Lower leg skin (tissue), 4 donors: ENCODE data around the gene RAPGEF1. TPM values are rescaled to one million over a fixed set of nuclear protein-coding genes. Genes with fewer than 3 reads are reported as not detected.
A peak's percentile ranks its signal among the peaks of the same experiment; 100 is the strongest.

ENCODE experiments used
- DNase-seq, 2 donors: peaks; one replicate each; pipeline ENCODE4 v3.0.0-alpha.2; 2019; ENCODE audit warnings: low spot score in 2 of 2
- H3K4me3 ChIP-seq: fragments of 200-600 bp; sonication (generic); 2 replicates; pipeline ENCODE4 v1.5.1; 2017; ENCODE audit warnings: mild to moderate bottlenecking, low read depth; ENCODE audit not compliant: poor library complexity, severe bottlenecking
- POLR2A ChIP-seq, 2 donors: fragments of 450-650 bp; IDR thresholded peaks; one replicate each; pipeline ENCODE4 v1.6.1; 2016 to 2017; ENCODE audit warnings: antibody characterized with exemption in 2 of 2, mild to moderate bottlenecking in 1 of 2, moderate library complexity in 1 of 2
- WGBS, 2 donors: methylation state at CpG; one replicate each; pipeline ENCODE4 v1.1.5; 2018; 5-methylcytosine and 5-hydroxymethylcytosine counted together
- intact Hi-C: fragments of 100-400 bp; cut with DNase I; formaldehyde crosslinking; loops from one replicate; pipeline ENCODE4 v1.15.0; 2023; ENCODE audit warnings: low total_unique reads
- total RNA-seq, 4 donors: library from RNA; depleted of rRNA; stranded (reverse); fragments of >200 nt; gene quantifications; one replicate each; pipeline ENCODE4 v1.1.0, GENCODE V29; 2016
- TF ChIP-seq, protein P1 (sequence below), 3 donors: fragments of 450-650 bp; IDR thresholded peaks; one replicate each; pipeline ENCODE4 v1.5.1; 2016; ENCODE audit warnings: antibody characterized with exemption in 3 of 3, mild to moderate bottlenecking in 3 of 3, moderate library complexity in 2 of 3

RAPGEF1 gene
- total RNA-seq, 4 donors from 2014 or later: 18.0 to 70.8 (median 43.5) TPM

DNA sequence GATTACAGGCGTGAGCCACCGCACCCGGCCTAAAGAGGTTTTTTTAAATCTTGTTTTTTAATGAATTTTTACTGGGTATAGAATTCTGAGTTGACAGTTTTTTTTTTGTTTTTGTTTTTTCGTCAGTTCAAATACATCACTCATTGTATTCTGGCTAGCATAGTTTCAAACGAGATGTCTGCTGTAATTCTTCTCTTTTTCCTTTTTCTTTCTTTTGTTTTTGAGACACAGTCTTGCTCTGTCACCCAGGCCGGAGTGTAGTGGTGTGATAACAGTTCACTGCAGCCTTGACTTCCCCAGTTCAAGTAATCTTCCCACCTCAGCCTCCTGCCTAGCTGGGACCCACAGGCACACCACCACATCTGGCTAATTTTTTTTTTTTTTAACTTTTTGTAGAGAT lies 196.7 kb downstream of the RAPGEF1 start:
- no peak for DNase-seq
- 93% methylated on average over 6 of the region's 6 CpGs for WGBS, 2 donors
- TF ChIP-seq, protein P1, sequence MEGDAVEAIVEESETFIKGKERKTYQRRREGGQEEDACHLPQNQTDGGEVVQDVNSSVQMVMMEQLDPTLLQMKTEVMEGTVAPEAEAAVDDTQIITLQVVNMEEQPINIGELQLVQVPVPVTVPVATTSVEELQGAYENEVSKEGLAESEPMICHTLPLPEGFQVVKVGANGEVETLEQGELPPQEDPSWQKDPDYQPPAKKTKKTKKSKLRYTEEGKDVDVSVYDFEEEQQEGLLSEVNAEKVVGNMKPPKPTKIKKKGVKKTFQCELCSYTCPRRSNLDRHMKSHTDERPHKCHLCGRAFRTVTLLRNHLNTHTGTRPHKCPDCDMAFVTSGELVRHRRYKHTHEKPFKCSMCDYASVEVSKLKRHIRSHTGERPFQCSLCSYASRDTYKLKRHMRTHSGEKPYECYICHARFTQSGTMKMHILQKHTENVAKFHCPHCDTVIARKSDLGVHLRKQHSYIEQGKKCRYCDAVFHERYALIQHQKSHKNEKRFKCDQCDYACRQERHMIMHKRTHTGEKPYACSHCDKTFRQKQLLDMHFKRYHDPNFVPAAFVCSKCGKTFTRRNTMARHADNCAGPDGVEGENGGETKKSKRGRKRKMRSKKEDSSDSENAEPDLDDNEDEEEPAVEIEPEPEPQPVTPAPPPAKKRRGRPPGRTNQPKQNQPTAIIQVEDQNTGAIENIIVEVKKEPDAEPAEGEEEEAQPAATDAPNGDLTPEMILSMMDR (IDR thresholded peaks at IDR 0.05): no peak
- no peak for TF ChIP-seq POLR2A (IDR thresholded peaks at IDR 0.05)
- intact Hi-C loops: no loop called here
- no peak overlapping the region for H3K4me3 ChIP-seq

DNA sequence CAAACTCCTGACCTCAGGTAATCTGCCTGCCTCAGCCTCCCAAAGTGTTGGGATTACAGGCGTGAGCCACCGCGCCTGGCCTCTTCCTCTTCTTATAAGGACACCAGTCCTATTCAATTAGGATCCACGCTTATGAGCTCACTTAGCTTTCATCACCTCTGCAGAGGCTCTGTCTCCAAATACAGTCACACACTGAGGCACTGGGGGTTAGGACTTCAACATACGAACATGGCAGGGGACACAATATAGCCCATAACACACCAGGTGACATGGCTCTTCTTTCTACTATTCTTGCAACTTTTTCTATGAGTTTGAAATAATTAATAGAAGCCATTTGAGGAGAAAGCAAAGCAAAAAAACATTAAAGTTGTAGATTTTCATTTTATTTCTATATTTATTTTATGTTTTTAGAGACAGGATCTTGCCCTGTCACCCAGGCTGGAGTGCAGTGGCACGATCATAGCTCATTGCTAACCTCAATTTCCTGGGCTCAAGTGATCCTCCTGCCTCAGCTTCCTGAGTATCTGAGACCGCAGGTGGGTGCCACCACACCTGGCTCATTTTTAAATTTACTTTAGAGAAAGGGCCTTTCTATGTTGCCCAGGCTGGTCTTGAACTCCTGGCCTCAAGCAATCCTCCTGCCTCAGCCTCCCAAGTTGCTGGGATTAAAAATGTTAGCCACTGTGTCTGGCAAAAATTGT lies 200.5 kb downstream of the RAPGEF1 start:
- no peak overlapping the region for H3K4me3 ChIP-seq
- intact Hi-C loops: no loop called here
- no peak for TF ChIP-seq POLR2A (IDR thresholded peaks at IDR 0.05)
- TF ChIP-seq, protein P1 (IDR thresholded peaks at IDR 0.05): no peak
- DNase-seq: no peak
- 81 to 86% methylated on average over 7 of the region's 7 CpGs for WGBS, 2 donors

DNA sequence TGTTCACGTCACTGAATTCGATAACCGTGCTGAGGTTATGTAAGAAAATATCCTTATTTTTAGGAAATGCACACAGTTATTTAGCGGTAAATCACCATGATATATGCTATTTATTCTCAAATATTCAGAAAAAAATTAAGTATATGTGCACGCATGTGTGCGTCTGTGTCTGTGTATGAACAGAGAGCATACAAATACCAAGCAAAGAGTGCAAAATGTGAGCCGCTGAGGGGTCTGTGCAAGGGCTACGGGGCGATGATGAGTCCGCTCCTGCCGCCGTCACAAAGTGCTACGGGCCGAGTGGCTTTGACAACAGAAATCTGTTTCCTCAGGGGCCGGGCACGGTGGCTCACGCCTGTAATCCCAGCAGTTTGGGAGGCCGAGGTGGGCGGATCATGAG lies 201.9 kb downstream of the RAPGEF1 start:
- 93 to 97% methylated on average over 19 of the region's 19 CpGs for WGBS, 2 donors
- intact Hi-C loops: no loop called here
- no peak overlapping the region for H3K4me3 ChIP-seq
- no peak for TF ChIP-seq POLR2A (IDR thresholded peaks at IDR 0.05)
- TF ChIP-seq, protein P1 (IDR thresholded peaks at IDR 0.05): no peak
- DNase-seq: no peak

DNA sequence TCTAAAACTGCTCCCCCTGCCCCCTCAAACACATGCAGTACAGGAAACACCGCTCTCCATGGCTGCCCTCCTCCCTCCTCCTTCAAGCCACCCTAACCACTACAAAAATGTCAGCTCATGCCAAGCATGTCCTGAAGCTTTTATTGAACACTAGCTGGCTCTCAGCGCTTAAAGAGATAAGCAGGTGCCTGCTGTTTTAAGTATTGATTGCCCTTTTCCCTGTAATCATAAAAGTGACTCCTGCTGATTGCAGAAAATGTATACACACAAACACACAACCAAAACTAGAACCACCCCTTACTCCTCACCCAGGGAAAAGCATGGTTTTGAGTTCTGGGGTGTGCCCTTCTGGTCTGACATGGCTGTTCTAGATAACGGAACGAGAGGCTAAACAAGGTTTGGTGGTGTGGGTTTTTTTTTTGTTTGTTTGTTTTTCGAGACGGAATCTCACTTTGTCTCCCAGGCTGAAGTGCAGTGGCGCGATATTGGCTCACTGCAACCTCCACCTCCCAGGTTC lies 205.1 kb downstream of the RAPGEF1 start:
- intact Hi-C loops: no loop called here
- DNase-seq: no peak
- no peak overlapping the region for H3K4me3 ChIP-seq
- WGBS, 2 donors: 67 to 68% methylated on average over 8 of the region's 8 CpGs
- TF ChIP-seq, protein P1 (IDR thresholded peaks at IDR 0.05): no peak
- no peak for TF ChIP-seq POLR2A (IDR thresholded peaks at IDR 0.05)

DNA sequence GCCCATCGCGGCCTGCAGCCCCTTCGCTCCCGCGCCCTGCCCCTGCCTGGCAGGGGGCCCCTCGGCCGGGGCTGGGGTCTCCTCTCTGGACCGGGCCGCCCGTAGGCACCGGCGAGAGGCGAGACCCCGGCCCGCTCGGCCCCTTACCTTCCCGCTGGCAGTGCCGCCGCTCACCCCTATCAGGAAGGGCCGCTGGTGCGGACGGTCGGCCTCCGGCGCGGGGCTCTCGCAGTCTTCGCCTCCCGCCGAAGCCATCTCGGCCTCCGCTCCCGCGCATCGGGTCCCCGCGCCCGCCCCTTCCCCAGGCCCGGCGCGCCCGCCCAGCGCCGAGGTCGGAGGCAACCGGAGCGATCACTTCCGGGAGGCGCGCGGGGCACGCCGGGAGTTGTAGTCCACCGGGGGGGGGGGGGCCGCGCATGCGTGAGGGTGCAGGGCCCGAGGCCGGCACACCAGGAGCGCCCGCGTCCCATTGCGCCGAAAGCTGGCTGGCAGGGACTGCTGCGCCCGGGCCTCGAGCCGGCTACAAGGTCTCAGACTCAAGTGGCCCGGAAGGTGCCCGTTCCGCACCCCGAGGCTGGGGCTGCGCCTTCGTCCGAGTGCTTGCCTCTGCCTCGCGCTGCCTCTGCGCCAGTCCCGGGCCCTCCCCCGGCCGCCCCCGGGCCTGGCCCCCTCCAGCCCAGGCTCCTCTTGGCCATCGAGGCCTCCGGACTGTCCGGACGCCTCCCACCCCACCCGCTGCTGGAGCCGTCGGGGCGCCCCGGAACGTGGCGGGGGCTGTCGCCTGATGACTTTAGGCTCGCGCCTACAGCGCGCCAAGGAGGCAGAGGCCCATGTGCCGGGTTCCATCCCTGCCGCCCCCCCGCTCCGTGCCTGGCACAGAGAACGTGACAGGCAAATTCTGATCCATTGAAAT lies 208.7 kb downstream of the RAPGEF1 start, which contains the start of gene UCK1:
Gene UCK1, minus strand, starts transcription at position 344 of the 913 bp plus-strand sequence. Its CDS starts 89 bp downstream, at position 255.
- H3K4me3 ChIP-seq: peak within 1 kb of the TSS; percentile 61
- 3 to 10% methylated on average over 26 to 47 of the region's 103 CpGs for WGBS, 2 donors
- intact Hi-C loops: no loop called here
- DNase-seq: peak; percentile 43 to 93
- TF ChIP-seq, protein P1 (IDR thresholded peaks at IDR 0.05): no peak
- no peak for TF ChIP-seq POLR2A (IDR thresholded peaks at IDR 0.05)
